K562 treated with DMSO at 1 percent for 24 hours (cell line): ENCODE data around the gene CDCA7L. TPM values are rescaled to one million over a fixed set of nuclear protein-coding genes. Genes with fewer than 3 reads are reported as not detected.

Experiments
- total RNA-seq: library from RNA; unstranded; fragments of 300-600 nt; gene quantifications from 2 replicates; pipeline ENCODE4 v1.2.3, GENCODE V29; 2022; ENCODE audit warnings: low read depth; ENCODE audit not compliant: insufficient read depth

CDCA7L gene
- 0.59 and 1.3 TPM in 2 replicates for total RNA-seq

GRCh38 chr7:21945454-21946221 is at the start of gene CDCA7L:
CDCA7L (minus strand) TSS chr7:21945899; CDS start chr7:21945804, 95 bp downstream.

